ENCODE data around the gene OR2M5. TPM values are rescaled to one million over a fixed set of nuclear protein-coding genes. Genes with fewer than 3 reads are reported as not detected.

The OR2M5 gene, protein sequence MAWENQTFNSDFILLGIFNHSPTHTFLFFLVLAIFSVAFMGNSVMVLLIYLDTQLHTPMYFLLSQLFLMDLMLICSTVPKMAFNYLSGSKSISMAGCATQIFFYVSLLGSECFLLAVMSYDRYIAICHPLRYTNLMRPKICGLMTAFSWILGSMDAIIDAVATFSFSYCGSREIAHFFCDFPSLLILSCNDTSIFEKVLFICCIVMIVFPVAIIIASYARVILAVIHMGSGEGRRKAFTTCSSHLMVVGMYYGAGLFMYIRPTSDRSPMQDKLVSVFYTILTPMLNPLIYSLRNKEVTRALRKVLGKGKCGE
- total RNA-seq, result not detected in 2 replicates

DNA sequence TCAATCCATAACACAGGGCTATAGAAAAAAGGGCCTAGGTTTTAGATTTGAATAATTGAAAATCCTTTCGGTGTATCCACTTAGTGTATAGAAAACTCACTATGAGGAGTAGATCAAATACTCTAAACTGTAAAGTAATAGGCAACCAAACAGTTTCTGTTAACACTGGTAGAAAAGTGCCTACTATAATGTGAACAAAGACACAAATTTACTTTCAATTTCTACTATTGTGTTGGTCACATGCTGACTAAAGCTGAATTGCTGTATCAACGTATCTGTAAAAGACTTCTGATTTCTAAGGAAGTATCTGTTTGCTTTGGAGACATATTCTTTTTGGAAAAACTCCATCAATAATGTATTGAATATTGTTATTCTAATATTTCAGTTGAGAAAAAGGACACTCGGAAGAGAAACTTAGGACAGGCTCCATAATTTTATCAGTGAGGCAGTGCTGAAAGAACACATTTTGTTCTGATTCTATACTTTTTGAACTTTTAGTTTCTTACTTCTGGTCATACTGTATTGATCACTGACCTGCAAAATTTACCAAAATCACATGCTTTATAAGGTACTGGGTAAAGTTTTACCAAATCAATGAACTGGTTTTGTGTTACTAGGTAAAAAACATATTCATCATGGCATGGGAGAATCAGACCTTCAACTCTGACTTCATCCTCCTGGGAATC is at the start of gene OR2M5:
TSS of gene OR2M5 (plus strand) at position 636 of the 686 bp plus-strand sequence. CDS start at position 636, 0 bp downstream.
- Mint-ChIP-seq H3K27me3 (ENCODE audit: low read depth) (no peaks in the 10 kb centered on the region), H3K27ac (no peak within 1 kb of the TSS), H3K4me1 (ENCODE audit: low read depth) (no peaks in the 10 kb centered on the region), H3K36me3 (ENCODE audit: low read depth) (no peaks in the 10 kb centered on the region), H3K9me3 (peaks cover 11% of the 10 kb centered on the region), H3K4me3 (ENCODE audit: low read depth) (no peak within 1 kb of the TSS)
- intact Hi-C loops (cut with micrococcal nuclease), result no loop called here
- DNase-seq (ENCODE audit: low spot score), result no peak

DNA sequence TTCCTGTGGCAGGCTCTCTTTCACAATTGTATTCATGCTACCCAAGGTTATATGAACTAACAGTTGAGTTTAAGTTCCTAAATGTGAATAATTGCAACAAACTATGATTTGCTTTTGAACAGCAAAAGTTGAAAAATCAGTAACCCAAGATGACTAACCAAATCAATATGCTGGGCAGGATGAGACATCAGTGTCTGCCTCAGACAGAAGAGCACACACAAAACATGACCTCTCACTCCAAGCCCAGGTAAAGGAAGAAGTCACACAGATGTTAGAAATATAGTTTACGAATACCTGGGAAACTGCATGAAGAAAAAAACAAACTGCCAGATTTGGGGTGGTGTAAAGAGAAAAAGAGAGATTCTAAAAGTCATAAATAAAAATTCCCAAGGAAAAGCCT is 46.4 kb upstream of the OR2M5 start:
- Mint-ChIP-seq H3K4me1 (ENCODE audit: low read depth) (no peaks in the 10 kb centered on the region), H3K9me3 (peaks cover 10% of the 10 kb centered on the region), H3K36me3 (ENCODE audit: low read depth) (no peaks in the 10 kb centered on the region), H3K4me3 (ENCODE audit: low read depth) (no peak overlapping the region), H3K27me3 (ENCODE audit: low read depth) (no peaks in the 10 kb centered on the region), H3K27ac (no peak overlapping the region)
- intact Hi-C loops (cut with micrococcal nuclease), result no loop called here
- DNase-seq (ENCODE audit: low spot score), result no peak

GRCh38 chr1:248102847-248103246 is 42.1 kb upstream of the OR2M5 start:
- H3K9me3 Mint-ChIP-seq, result peaks cover 17% of the 10 kb centered on the region
- H3K36me3 Mint-ChIP-seq (ENCODE audit: low read depth), result no peaks in the 10 kb centered on the region
- DNase-seq (ENCODE audit: low spot score), result no peak
- no peak overlapping the region for H3K27ac Mint-ChIP-seq
- intact Hi-C loops (cut with micrococcal nuclease), result no loop called here
- no peak overlapping the region for H3K4me3 Mint-ChIP-seq (ENCODE audit: low read depth)
- no peaks in the 10 kb centered on the region for H3K4me1 Mint-ChIP-seq (ENCODE audit: low read depth)
- no peaks in the 10 kb centered on the region for H3K27me3 Mint-ChIP-seq (ENCODE audit: low read depth)

GRCh38 chr1:248111157-248111556 is 33.8 kb upstream of the OR2M5 start:
- no peak overlapping the region for H3K27ac Mint-ChIP-seq
- H3K36me3 Mint-ChIP-seq (ENCODE audit: low read depth), result no peaks in the 10 kb centered on the region
- H3K27me3 Mint-ChIP-seq (ENCODE audit: low read depth), result no peaks in the 10 kb centered on the region
- no peak overlapping the region for H3K4me3 Mint-ChIP-seq (ENCODE audit: low read depth)
- H3K4me1 Mint-ChIP-seq (ENCODE audit: low read depth), result no peaks in the 10 kb centered on the region
- peaks cover 47% of the 10 kb centered on the region for H3K9me3 Mint-ChIP-seq
- intact Hi-C loops (cut with micrococcal nuclease), result no loop called here
- no peak for DNase-seq (ENCODE audit: low spot score)

DNA sequence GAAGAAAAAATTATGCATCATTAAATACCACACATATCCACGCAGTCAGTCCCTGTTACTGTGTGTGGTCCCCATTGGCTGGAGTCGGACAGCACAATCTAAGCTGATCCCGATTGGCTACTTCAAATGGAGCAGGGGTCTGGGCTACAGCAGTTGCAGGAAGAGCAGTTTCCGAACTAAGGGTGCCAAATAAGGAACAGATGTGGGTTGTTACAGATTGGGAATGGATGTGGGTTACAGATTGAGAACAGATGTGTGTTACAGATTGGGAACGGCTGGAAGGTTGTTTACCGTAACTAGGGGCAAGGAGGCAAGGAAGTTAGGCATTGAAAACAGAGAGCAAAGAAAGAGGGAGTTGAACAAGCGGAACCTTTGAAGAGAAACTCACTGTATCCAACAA is 30.1 kb upstream of the OR2M5 start:
- Mint-ChIP-seq H3K4me3 (ENCODE audit: low read depth) (no peak overlapping the region), H3K36me3 (ENCODE audit: low read depth) (no peaks in the 10 kb centered on the region), H3K27ac (no peak overlapping the region), H3K27me3 (ENCODE audit: low read depth) (no peaks in the 10 kb centered on the region), H3K4me1 (ENCODE audit: low read depth) (no peaks in the 10 kb centered on the region), H3K9me3 (peaks cover 23% of the 10 kb centered on the region)
- intact Hi-C loops (cut with micrococcal nuclease), result no loop called here
- DNase-seq (ENCODE audit: low spot score), result no peak

- no peak for DNase-seq (ENCODE audit: low spot score)
- Mint-ChIP-seq H3K36me3 (ENCODE audit: low read depth) (no peaks in the 10 kb centered on the region), H3K27me3 (ENCODE audit: low read depth) (no peaks in the 10 kb centered on the region), H3K9me3 (peaks cover 44% of the 10 kb centered on the region), H3K4me3 (ENCODE audit: low read depth) (no peak overlapping the region), H3K27ac (no peak overlapping the region), H3K4me1 (ENCODE audit: low read depth) (no peaks in the 10 kb centered on the region)
- intact Hi-C loops (cut with micrococcal nuclease), result no loop called here
Measured at GRCh38 chr1:248127653-248128052, 17.3 kb upstream of the OR2M5 start.

DNA sequence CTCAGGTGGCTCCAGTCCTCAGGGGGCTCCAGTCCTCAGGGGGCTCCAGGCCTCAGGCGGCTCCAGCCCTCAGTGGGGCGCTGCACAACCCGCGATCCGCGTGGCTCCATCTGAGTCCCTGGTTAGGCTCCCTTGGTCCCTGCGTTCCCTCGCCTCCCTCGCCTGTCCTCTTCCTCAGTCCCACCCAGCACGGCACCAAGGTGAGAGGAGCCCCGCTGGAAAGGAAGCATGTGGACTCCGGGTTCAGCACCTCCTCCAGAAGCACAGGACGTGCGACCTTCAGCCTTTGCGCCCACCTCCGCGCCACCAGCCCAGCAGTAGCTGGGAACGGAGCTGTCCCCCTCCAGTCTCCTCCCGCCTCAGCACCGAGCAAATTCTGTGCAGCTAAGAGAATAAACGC is 8.1 kb upstream of the OR2M5 start:
- Mint-ChIP-seq H3K36me3 (ENCODE audit: low read depth) (no peaks in the 10 kb centered on the region), H3K4me3 (ENCODE audit: low read depth) (no peak overlapping the region), H3K9me3 (peaks cover 7% of the 10 kb centered on the region), H3K27me3 (ENCODE audit: low read depth) (no peaks in the 10 kb centered on the region), H3K4me1 (ENCODE audit: low read depth) (no peaks in the 10 kb centered on the region), H3K27ac (no peak overlapping the region)
- DNase-seq (ENCODE audit: low spot score), result no peak
- intact Hi-C loops (cut with micrococcal nuclease), result no loop called here

DNA sequence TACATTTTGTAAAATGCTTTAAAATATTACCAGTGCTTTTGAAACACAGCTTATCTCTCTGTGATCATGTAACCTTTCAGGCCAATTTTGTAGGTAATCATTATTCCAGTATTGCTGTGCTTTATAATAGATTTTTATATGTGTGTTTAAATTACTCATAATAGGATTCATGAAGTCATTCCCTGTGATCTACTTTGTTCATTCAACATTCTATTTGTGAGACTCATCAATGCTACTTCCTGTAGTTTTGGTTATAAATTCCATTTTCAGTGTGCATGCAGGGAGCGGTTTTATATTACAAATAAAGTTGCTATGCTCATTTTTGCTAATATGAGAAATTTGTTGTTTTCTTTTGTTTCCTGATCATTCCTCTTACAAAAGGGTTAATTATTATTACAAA is 4.1 kb upstream of the OR2M5 start:
- intact Hi-C loops (cut with micrococcal nuclease), result no loop called here
- Mint-ChIP-seq H3K4me1 (ENCODE audit: low read depth) (no peaks in the 10 kb centered on the region), H3K4me3 (ENCODE audit: low read depth) (no peak overlapping the region), H3K9me3 (no peaks in the 10 kb centered on the region), H3K36me3 (ENCODE audit: low read depth) (no peaks in the 10 kb centered on the region), H3K27ac (no peak overlapping the region), H3K27me3 (ENCODE audit: low read depth) (no peaks in the 10 kb centered on the region)
- no peak for DNase-seq (ENCODE audit: low spot score)

GRCh38 chr1:248143311-248143710 is 1.6 kb upstream of the OR2M5 start:
- Mint-ChIP-seq H3K9me3 (peaks cover 6% of the 10 kb centered on the region), H3K4me1 (ENCODE audit: low read depth) (no peaks in the 10 kb centered on the region), H3K27me3 (ENCODE audit: low read depth) (no peaks in the 10 kb centered on the region), H3K4me3 (ENCODE audit: low read depth) (no peak overlapping the region), H3K36me3 (ENCODE audit: low read depth) (no peaks in the 10 kb centered on the region), H3K27ac (no peak overlapping the region)
- intact Hi-C loops (cut with micrococcal nuclease), result no loop called here
- DNase-seq (ENCODE audit: low spot score), result no peak

- no peak for DNase-seq (ENCODE audit: low spot score)
- H3K4me1 Mint-ChIP-seq (ENCODE audit: low read depth), result no peaks in the 10 kb centered on the region
- peaks cover 11% of the 10 kb centered on the region for H3K9me3 Mint-ChIP-seq
- no peak overlapping the region for H3K4me3 Mint-ChIP-seq (ENCODE audit: low read depth)
- intact Hi-C loops (cut with micrococcal nuclease), result no loop called here
- H3K36me3 Mint-ChIP-seq (ENCODE audit: low read depth), result no peaks in the 10 kb centered on the region
- no peak overlapping the region for H3K27ac Mint-ChIP-seq
- no peaks in the 10 kb centered on the region for H3K27me3 Mint-ChIP-seq (ENCODE audit: low read depth)
Measured at GRCh38 chr1:248152056-248152827, 7.3 kb downstream of the OR2M5 start.

DNA sequence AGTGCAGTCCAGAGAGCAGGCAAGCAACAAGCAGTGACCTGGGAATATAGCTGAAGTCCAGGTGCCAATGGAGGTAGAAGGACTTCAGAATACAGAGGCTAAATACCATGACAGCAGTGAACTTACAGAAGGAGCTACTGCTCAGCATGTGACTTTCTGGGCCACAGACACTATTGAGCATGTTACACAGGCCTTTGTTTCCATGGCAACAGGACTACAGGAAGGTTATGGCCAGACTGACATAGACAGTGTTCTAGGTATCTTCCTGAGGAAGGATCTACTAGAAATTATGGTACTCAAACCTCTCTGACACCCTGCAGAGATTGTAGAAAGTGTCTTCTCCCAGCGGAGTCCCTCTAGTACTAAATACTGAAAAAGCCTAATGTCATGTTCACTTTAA is 11.0 kb downstream of the OR2M5 start:
- DNase-seq (ENCODE audit: low spot score), result no peak
- Mint-ChIP-seq H3K27me3 (ENCODE audit: low read depth) (no peaks in the 10 kb centered on the region), H3K9me3 (no peaks in the 10 kb centered on the region), H3K4me3 (ENCODE audit: low read depth) (no peak overlapping the region), H3K27ac (no peak overlapping the region), H3K36me3 (ENCODE audit: low read depth) (no peaks in the 10 kb centered on the region), H3K4me1 (ENCODE audit: low read depth) (no peaks in the 10 kb centered on the region)
- intact Hi-C loops (cut with micrococcal nuclease), result no loop called here

GRCh38 chr1:248158758-248159157 is 13.8 kb downstream of the OR2M5 start:
- no peaks in the 10 kb centered on the region for H3K4me1 Mint-ChIP-seq (ENCODE audit: low read depth)
- no peak overlapping the region for H3K4me3 Mint-ChIP-seq (ENCODE audit: low read depth)
- no peak overlapping the region for H3K27ac Mint-ChIP-seq
- DNase-seq (ENCODE audit: low spot score), result no peak
- peaks cover 3% of the 10 kb centered on the region for H3K9me3 Mint-ChIP-seq
- intact Hi-C loops (cut with micrococcal nuclease), result no loop called here
- no peaks in the 10 kb centered on the region for H3K36me3 Mint-ChIP-seq (ENCODE audit: low read depth)
- no peaks in the 10 kb centered on the region for H3K27me3 Mint-ChIP-seq (ENCODE audit: low read depth)

DNA sequence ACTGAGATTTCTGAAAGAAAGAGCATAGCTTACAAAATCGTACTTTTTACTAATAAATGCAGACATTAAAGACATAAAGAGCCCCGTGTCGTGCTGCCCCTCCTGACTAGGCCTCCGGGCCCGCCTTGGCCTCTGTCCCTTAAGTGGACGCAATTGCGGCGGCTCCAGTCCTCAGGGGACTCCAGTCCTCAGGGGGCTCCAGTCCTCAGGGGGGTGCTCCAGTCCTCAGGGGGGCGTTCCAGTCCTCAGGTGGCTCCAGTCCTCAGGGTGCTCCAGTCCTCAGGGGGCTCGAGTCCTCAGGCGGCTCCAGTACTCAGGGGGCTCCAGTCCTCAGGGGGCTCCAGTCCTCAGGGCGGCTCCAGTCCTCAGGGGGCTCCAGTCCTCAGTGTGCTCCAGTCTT is 19.1 kb downstream of the OR2M5 start:
- Mint-ChIP-seq H3K4me3 (ENCODE audit: low read depth) (no peak overlapping the region), H3K4me1 (ENCODE audit: low read depth) (no peaks in the 10 kb centered on the region), H3K36me3 (ENCODE audit: low read depth) (no peaks in the 10 kb centered on the region), H3K27me3 (ENCODE audit: low read depth) (no peaks in the 10 kb centered on the region), H3K27ac (no peak overlapping the region), H3K9me3 (peaks cover 3% of the 10 kb centered on the region)
- intact Hi-C loops (cut with micrococcal nuclease), result no loop called here
- DNase-seq (ENCODE audit: low spot score), result no peak
